CD4-positive, alpha-beta T cell treated with Interferon gamma for 1 hour (primary cell): ENCODE results near the gene GJD3.
A peak's percentile ranks its signal among the peaks of the same experiment; 100 is the strongest.

Experiments
- DNase-seq: peaks from one replicate; pipeline ENCODE4 v3.0.0-alpha.2; 2020

GJD3 gene

GRCh38 chr17:40350689-40351358 lies 13.7 kb downstream of the GJD3 start:
- DNase-seq = no peak

GRCh38 chr17:40349895-40350688 lies 14.4 kb downstream of the GJD3 start:
- DNase-seq = no peak

DNA sequence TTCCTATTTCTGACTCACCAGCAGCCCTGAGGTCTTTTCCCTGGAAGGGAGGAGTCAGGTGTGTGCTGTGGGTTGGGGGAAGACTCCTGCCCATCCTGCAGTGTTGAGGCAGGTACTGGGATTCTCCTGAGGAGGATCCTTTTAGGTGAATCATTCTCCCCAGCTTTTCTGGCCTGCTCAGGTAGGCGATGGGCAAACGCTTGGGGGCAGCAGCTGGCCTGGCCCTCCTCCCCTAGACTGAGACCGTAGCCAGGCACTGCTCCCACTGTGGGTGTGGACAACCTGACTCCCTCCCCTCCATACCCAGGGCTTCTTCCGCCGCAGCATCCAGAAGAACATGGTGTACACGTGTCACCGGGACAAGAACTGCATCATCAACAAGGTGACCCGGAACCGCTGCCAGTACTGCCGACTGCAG lies 15.1 kb downstream of the GJD3 start:
- DNase-seq = no peak

DNA sequence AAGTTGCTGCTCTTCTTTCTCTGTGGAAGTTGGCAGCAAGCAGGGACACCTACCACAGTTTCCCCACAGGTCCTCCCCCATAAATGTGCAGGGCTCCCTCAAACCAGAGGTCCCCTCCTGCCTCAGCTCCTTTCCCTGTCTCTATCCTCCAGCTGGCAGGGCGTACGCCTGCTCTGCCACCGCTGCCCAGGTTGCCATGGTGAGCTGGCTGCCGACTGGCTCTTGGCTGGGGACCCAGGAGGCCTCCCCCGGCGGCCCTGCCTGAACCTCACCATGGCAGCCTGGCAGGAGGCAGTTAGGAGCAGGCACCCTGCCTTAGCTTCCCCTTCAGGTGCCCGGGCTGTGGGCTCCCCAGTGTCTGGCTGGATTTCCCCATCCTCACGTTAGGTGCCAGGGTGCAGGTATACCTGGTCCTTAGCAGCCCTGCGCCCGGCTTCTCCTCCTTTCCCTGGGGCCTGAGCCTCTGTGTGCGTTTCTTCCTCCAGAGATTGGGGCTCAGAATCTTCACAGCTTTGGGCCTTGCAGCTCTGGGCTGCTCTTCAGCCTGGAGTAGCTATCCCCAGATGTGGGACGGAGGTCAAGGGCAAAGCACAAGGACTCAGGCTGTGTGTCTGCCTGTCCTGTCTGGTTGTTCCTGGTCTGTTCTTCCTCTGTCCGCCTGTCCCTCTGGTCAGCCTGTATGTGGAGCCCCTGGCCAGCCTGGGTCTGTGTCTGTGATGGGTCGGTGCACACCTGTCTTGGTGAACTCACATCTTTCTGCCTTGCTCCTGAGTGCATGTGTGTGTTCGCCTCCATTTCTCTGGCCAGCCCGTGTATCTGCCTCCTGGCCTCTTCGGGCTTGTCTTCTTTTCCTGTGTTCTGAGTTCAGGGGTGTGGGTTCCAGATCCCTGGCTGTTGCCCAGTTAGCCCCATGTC lies 15.7 kb downstream of the GJD3 start:
- DNase-seq = no peak

GRCh38 chr17:40348136-40348504 lies 16.4 kb downstream of the GJD3 start:
- no peak for DNase-seq

GRCh38 chr17:40347319-40348135 lies 17.0 kb downstream of the GJD3 start:
- DNase-seq = no peak

DNA sequence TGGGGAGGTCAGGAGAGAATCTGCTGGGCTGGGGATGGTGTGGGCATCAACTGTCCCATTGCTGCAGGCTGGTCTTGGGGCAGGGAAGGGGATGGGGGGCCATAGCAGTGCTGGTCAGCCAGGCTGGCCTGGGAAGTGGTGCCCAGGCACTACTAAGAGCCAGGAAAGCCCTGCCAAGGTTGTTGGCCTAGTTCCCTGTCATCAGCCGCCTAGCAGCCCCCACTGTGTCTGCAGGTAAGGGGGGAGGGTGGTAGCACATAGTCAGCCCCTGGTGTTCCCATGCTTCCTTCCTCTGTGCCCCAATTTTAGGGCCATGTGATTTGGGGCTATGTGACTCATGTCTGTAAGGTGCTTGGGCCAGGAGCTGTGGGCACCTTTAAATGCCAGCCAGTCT lies 17.8 kb downstream of the GJD3 start:
- DNase-seq = no peak

DNA sequence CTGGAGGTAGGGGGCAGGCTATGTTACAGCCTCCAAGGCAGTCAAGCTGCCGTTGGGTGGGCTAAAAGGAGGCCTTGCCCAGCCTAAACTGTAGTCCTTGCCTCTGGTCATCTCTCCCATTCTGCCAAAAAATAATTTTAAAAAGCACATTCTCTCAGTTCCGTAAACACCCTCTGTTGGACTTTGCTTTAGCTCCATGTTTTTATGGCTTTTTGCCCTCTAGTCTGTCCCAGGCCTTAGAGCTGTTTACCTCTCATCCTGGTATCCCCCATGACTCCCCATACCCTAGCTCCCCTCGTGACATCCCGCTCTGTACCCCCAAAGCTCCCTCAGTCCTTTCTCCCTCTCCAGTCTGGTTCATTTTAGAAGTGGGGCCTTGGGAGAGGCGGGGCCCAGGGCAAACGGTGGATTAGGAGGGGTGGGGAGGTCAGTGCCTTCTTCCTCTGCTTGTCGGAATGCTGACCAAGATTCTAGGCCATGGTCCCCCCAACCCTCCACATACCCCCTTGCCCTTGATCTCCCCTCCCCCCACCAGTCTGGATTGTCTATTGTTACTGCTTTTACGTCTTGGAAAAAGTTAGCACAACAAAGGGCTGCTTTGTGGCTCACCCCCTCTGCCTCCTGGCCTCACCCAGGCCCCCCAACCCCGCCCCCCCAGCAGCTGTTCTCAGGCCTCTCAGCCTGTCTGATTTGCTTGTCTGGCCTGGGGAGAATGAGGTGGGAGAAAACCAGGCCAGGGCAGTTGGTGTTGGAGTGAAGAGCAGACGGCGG lies 18.4 kb downstream of the GJD3 start:
- DNase-seq = no peak

DNA sequence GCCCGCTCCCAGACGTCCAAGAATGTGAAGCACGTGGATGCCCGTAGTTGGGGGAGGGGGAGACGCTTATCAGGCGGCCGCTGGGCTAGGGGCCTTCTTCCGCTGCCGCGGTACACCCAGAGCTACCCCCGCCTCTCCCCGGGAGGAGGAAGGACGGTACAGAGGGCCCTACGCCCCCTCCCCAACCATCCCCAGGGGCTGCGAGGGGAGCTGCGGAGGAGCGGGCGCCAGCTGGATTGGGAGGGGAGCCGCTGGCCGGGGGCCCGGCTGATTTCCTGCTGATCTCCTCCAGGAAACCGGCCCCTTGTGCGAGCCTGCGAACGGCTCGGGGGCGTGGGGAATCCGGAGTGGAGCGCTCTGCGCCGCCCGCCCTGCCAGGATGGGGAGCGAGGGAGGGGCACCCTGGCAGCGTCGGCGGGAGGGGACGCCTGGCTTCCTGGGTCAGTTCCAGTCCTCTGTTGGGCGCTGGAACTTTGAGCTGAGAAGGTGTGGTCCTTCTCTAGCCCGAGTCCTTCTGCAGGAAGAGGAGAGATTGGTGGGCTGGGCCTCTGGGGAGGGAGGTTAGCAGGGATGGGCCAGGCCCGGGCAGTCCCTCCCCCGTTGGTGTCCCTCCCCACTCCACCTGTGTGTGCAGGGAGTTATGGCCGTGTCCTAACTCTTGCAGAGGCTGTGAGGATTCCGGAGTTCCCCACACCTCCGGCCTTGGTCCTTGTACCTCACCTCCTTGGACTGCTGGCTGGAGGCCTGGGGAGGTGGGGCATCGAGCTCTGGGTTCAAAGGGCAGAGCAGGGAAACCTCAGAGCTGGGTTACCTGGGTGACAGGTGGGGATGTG lies 19.2 kb downstream of the GJD3 start:
- peak; percentile 49 for DNase-seq

DNA sequence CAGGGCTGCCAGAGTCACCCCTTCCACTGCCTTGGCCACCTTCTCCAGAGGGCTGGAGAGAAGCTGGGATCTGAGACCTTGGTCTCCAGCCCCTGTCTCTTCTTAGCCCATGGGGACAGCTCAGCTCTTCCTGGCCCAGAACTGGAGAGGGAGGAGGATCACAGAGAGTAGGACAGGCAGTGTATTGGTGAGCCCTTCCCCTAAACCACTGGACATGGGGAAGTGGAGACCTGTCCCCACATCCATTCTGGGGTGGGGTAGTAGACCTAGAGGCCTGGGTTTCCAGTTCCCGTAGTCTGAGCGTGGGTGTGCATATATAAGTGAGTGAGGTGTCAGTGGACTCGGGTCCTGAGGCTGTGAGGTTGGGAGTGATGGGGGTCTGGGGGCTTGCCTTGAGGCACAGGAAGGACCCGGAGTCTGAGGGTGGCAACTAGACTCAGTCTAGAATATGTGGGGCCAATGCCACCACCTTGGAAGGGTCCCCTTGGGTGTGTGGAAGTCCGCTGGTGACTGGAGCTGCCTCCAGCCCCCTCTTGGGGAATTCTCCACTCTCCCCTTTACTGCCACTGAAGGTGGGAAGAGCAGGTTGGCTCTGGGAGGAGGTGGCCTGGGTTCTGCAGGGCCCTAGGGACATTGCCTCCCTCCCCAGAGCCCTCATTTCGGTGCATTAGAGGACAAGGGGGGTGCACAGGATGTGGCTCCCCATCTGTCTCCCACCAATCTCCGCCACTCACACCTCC lies 19.9 kb downstream of the GJD3 start:
- no peak for DNase-seq

- DNase-seq = peak; percentile 76
These were observed 21.1 kb downstream of the GJD3 start for GRCh38 chr17:40343219-40344119.

DNA sequence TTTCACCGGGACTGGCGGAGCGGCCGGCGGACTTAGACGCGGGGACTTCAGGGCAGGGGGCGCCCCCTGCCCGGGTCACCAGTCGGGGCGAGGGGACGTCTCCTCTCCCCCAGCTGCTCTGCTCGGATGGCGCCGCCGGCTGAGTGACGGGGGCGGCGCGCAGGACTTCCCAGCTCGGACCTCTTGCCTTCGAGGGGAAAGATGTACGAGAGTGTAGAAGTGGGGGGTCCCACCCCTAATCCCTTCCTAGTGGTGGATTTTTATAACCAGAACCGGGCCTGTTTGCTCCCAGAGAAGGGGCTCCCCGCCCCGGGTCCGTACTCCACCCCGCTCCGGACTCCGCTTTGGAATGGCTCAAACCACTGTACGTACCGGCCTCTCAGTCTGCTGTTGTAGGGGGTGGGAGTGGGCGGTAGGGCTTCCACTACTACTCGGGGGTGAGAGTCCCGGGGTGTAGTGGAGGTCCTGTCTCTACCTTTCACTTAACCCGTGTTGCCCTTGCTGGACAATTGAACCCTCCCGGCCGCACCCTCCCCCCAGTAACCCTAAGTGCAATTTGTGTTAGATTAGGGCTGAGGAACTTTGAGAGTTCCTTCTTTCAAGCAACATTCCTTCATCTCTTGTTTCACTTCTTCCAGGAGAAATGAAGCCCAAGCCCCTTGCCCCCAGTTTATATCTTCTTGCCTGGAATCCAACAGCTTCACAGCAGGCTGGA lies 21.9 kb downstream of the GJD3 start:
- no peak for DNase-seq

DNA sequence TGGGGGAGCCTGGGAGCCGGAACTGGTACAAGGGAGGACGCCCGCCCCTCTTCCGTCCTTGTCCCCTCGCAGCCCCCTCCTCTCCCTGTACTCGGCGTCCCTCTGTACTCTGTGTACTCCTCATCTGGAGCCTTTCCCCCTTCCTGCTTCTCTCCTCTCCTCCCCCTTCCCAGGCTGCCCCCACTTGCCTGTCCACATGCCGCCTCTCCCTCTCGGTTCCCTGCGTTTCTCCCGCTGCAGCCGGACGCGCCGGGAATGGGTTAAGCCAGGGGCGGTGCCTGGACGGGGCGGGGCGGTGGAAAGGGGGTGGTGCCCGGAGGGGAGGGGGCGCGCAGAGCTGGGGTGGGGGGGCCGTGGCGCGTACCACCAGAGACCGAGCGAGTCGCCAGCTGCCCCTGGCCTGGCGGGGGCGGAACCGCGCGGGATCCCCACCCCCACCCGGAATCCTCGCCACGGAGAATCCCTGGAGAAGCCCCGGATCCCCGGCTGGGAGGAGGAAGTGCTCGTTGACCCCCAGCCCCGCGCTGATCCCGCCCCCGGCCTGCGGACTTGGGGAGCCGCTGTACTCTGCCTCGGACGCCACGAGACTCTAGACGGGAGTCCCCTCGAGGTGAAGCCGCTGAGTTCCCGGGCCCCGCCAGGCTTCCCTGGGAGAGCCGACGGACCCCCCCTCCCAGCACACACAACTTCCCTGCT lies 22.6 kb downstream of the GJD3 start:
- DNase-seq = peak; percentile 64

DNA sequence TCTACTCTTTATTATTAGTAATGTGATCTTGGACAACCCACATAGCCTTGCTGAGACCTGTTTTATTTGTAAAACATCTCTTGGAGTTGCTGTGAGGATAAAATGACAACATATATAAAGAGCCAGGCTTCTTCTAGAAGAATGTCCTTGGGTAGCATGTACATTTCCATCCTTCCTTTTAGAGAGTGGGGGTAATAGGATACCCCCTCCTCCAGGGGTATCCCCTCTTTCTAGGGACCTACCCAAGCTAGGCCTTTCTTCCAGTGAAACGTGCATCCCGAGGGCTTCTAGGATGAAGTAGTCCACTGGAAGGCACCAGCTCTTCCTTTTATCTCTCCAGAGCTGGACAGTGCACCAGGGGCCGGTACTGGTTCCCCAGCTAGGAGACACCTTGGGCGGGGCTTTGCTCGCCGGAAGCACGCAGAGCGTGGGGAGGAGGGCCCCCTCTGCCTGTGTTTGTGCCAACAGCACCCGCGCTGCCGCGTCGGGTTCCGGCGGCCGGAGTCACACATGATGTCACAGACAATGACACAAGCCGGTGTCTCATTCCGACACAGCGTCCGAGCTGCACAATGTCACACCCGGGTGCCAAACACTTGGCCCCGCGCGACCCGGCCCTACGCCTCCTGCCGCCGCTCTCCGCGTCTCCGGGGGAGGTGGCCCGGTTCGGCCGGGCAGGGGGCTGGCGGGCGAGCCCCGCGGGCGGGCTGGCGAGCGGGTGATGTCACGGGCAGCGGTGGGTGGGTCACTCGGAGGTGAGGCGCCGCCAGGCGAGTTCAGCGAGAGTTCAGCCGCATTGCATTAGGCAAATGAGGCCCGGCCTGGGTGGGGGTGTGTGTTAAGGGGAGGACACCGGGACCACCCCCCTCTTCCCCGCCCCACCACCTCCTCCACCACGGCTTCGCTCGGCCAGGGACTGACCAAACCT lies 23.4 kb downstream of the GJD3 start:
- peak; percentile 96 for DNase-seq

DNA sequence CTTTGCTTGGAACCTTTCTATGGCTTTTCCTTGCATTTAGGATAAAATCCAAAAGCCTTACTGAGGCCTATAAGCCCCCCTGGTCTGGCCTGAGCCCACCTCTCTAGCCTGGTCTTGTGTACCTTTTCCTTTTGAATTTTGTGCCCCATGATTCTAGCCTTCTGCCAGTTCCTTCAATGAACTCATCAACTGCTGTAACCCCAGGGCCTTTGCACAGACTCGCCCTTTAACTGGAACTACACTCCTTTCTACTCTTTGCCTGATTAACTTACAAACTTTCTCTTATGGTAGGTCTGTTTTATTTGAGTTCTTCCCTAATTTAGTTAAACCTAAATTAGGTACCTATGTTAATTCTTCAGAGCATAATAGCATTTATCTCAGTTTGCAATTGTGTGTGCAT lies 24.2 kb downstream of the GJD3 start:
- DNase-seq = no peak

- no peak for DNase-seq
These were observed 25.4 kb downstream of the GJD3 start for GRCh38 chr17:40338941-40339649.
